Panc1 (cell line): ENCODE measurements around the gene RBCK1. TPM values are rescaled to one million over a fixed set of nuclear protein-coding genes. Genes with fewer than 3 reads are reported as not detected.

Experiments used
- ATAC-seq: fragments of 200-7000 bp; cut with Tn5 transposase; 2 replicates; pipeline ENCODE4 v1.9.1; 2020; ENCODE audit warnings: mild to moderate bottlenecking, moderate library complexity
- BruUV-seq: library from RNA; stranded (reverse); fragments of 400-500 nt; replicated peaks from 2 replicates; lab custom pipeline; 2021; lab: Mats Ljungman, UMichigan
- CTCF ChIA-PET: fragments of 300-600 bp; sonication (Branson Sonifier 250); formaldehyde crosslinking; loops from one replicate; lab custom pipeline; 2022; ENCODE audit warnings: antibody characterized with exemption; lab: Charles Lee
- POLR2A ChIA-PET: fragments of 300-600 bp; sonication (Branson Sonifier 250); formaldehyde crosslinking; loops from one replicate; lab custom pipeline; 2022; ENCODE audit warnings: antibody characterized with exemption; lab: Charles Lee
- DNase-seq: peaks from one replicate; pipeline ENCODE4 v3.0.0-alpha.2; 2010; ENCODE audit warnings: low read depth, low spot score
- H3K27ac ChIP-seq: 2 replicates; pipeline ENCODE4 v1.5.1; 2011; ENCODE audit warnings: mild to moderate bottlenecking, low read length, inconsistent platforms
- H3K27me3 ChIP-seq: fragments of 200-500 bp; sonication (Bioruptor generic); 2 replicates; pipeline ENCODE4 v1.6.0; 2014; ENCODE audit warnings: low read length, inconsistent platforms; ENCODE audit not compliant: control insufficient read depth, insufficient read depth
- H3K36me3 ChIP-seq: fragments of 200-500 bp; sonication (Bioruptor generic); 2 replicates; pipeline ENCODE4 v1.5.1; 2014; ENCODE audit warnings: inconsistent platforms, mild to moderate bottlenecking, low read length, moderate library complexity; ENCODE audit not compliant: control insufficient read depth, insufficient read depth
- H3K4me1 ChIP-seq: 2 replicates; pipeline ENCODE4 v1.5.1; 2011; ENCODE audit warnings: inconsistent platforms, mild to moderate bottlenecking, low read length, moderate library complexity; ENCODE audit not compliant: control insufficient read depth, insufficient read depth
- H3K4me3 ChIP-seq, 2 experiments: 2 replicates each; pipeline ENCODE4 v1.5.1; 2011 to 2012; ENCODE audit warnings: low read depth in 2 of 2, low read length in 2 of 2, mild to moderate bottlenecking in 2 of 2, inconsistent platforms in 1 of 2, moderate library complexity in 1 of 2
- H3K9me3 ChIP-seq: fragments of 200-500 bp; sonication (Bioruptor generic); 2 replicates; pipeline ENCODE4 v1.5.1; 2014; ENCODE audit warnings: low read depth, mild to moderate bottlenecking, inconsistent platforms, low read length, moderate library complexity; ENCODE audit not compliant: control insufficient read depth, insufficient read depth
- CTCF ChIP-seq: fragments of 450-650 bp; IDR thresholded peaks from 2 replicates; pipeline ENCODE4 v1.5.1; 2017; ENCODE audit warnings: mild to moderate bottlenecking
- POLR2AphosphoS5 ChIP-seq: IDR thresholded peaks from 2 replicates; pipeline ENCODE4 v1.6.1; 2012; ENCODE audit warnings: mild to moderate bottlenecking, low read depth, low read length, moderate library complexity
- REST ChIP-seq, 2 experiments: IDR thresholded peaks; 2 replicates each; pipeline ENCODE4 v1.6.1; 2011 to 2012; ENCODE audit warnings: low read depth in 2 of 2, control low read depth in 1 of 2, low read length in 1 of 2, mild to moderate bottlenecking in 1 of 2, moderate library complexity in 1 of 2; ENCODE audit not compliant: insufficient read depth in 1 of 2
- SIN3A ChIP-seq: IDR thresholded peaks from 2 replicates; pipeline ENCODE4 v1.6.1; 2012; ENCODE audit warnings: low read depth, mild to moderate bottlenecking, low read length, moderate library complexity, borderline replicate concordance; ENCODE audit not compliant: insufficient read depth
- TCF7L2 ChIP-seq: IDR thresholded peaks from 2 replicates; pipeline ENCODE4 v1.6.1; 2011; ENCODE audit warnings: mild to moderate bottlenecking, low read depth, low read length, inconsistent platforms
- in situ Hi-C: cut with HindIII; loops from 2 replicates; pipeline ENCODE4 v1.10.0; 2016; ENCODE audit warnings: low sequenced_read_pairs, low pct_unique_long_range_greater_than_20kb
- intact Hi-C: fragments of 100-400 bp; cut with micrococcal nuclease; formaldehyde crosslinking; loops from one replicate; pipeline ENCODE4 v1.10.0; 2022; ENCODE audit not compliant: unreplicated experiment
- total RNA-seq: library from RNA; stranded (reverse); gene quantifications from one replicate; pipeline ENCODE4 v1.2.1, GENCODE V29; 2021; ENCODE audit not compliant: unreplicated experiment

Gene RBCK1
- total RNA-seq, 1 experiment from 2014 or later, result 97.1 TPM

DNA sequence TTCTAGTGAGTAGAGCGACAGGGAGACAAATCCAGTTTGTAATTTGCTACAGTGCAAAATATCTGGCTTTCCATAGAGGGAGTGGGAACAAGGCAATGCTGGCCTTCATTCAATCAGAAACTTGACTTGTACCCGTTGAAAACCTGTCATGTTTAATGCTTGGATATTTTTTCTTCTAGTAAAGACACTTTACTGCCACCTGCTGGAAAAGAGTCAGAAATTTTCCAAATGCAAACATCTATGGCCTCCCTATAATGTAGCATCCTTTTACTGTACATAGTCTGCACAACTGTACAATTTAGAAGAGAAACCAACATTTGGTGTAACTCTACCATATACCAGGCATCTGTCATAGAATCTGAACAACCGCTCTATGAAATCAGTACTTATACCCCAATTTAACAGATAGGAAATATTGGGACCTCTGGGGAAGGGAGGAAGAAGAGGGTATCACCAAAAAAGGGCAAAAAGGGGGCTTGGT, 70.9 kb downstream of the RBCK1 start:
- ChIA-PET POLR2A (no interaction called here), CTCF (interaction anchor here (0.6 kb wide), 1 partner anchor 260 kb away, joined by 7 read pairs; no protein-coding TSS in a partner anchor)

DNA sequence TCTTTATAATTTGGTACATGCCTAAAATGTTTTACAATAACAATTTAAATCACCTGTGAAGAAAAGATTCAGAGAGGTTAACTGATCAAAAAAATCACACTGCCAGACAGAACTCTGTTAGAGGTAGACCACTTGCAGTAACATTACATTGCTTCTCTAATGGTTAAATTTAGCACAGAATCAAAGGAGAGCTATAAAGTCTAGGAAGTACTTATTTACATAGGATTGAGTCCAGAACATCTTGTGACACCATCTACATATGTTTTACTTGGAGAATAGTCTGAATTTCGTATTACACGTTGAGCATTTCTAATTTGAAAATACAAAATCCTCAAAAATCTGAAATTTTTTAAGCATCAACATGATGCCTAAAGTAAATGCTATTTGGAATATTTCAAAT, 71.4 kb downstream of the RBCK1 start:
- in situ Hi-C loops, result no loop called here

More for the DNA sequence above, 70.9 kb downstream of the RBCK1 start:
- DNase-seq, result peak; percentile 42
- Histone ChIP-seq H3K27ac (no peak overlapping the region), H3K9me3 (no peaks in the 10 kb centered on the region), H3K4me3 (no peak overlapping the region), H3K36me3 (peaks cover 27% of the 10 kb centered on the region), H3K4me1 (no peaks in the 10 kb centered on the region), H3K27me3 (no peaks in the 10 kb centered on the region)
- TF ChIP-seq CTCF (peak; percentile 68), SIN3A (no peak)
- in situ Hi-C loops (no loop called here), intact Hi-C loops (loop anchor here (1.0 kb wide), 1 partner anchor 125 kb away; no protein-coding TSS in a partner anchor)
- peak; percentile 68; the same call in 1 of the 2 replicates for ATAC-seq
- BruUV-seq, result no TSS peak

DNA sequence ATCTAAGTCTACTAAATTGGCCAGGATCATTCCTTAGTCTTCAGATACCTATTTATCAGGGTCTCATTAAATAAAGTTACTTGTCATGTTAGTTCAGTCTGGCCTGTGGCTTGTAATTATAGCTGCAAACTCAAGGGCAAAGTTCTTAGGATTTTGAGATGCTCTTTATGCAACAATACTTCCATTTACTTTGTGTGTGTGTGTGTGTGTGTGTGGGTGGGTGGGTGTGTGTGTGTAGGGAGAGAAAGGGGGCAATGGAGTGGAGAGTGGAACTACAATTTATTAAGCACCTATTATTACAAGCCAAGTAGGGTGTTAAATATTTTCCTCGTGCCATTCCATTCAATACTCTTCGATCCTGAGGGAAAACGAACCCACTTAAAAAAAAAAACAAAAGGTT, 71.9 kb downstream of the RBCK1 start:
- ATAC-seq, result no peak
- no peaks in the 10 kb centered on the region for H3K27me3 ChIP-seq
- in situ Hi-C loops, result no loop called here
- no TSS peak for BruUV-seq
- no peak for DNase-seq
- no peak overlapping the region for H3K27ac ChIP-seq
- ChIA-PET CTCF (no interaction called here), POLR2A (no interaction called here)
- H3K36me3 ChIP-seq, result peaks cover 32% of the 10 kb centered on the region
- intact Hi-C loops, result no loop called here
- H3K4me1 ChIP-seq, result no peaks in the 10 kb centered on the region
- H3K9me3 ChIP-seq, result no peaks in the 10 kb centered on the region
- TF ChIP-seq POLR2AphosphoS5, result no peak
- no peak for TF ChIP-seq REST (IDR thresholded peaks at IDR 0.05; ENCODE audit: insufficient read depth in 1 of 2, low read depth in 2 of 2, low read length in 1 of 2)
- no peak for TF ChIP-seq TCF7L2
- TF ChIP-seq CTCF, result no peak
- no peak for TF ChIP-seq SIN3A
- H3K4me3 ChIP-seq, result no peak overlapping the region

More for the DNA sequence above, 71.4 kb downstream of the RBCK1 start:
- BruUV-seq, result no TSS peak
- intact Hi-C loops, result loop anchor here (1.0 kb wide), 1 partner anchor 125 kb away; no protein-coding TSS in a partner anchor
- no peak overlapping the region for H3K4me3 ChIP-seq
- no peaks in the 10 kb centered on the region for H3K4me1 ChIP-seq
- no peaks in the 10 kb centered on the region for H3K9me3 ChIP-seq
- no peak for DNase-seq
- CTCF ChIA-PET, result no interaction called here
- no peak for ATAC-seq
- no peak for TF ChIP-seq POLR2AphosphoS5
- POLR2A ChIA-PET, result no interaction called here
- H3K27me3 ChIP-seq, result no peaks in the 10 kb centered on the region
- H3K27ac ChIP-seq, result no peak overlapping the region
- H3K36me3 ChIP-seq, result peaks cover 32% of the 10 kb centered on the region
